Measurements from ENCODE around the gene IL10. TPM values are rescaled to one million over a fixed set of nuclear protein-coding genes. Genes with fewer than 3 reads are reported as not detected.

The IL10 gene
- total and polyA plus RNA-seq, 2 experiments from 2014 or later = not detected

- Histone ChIP-seq H3K27me3 (peaks cover 15% of the 10 kb centered on the region), H3K4me3 (no peak overlapping the region), H3K27ac (no peak overlapping the region), H3K4me1 (ENCODE audit: low read depth) (no peaks in the 10 kb centered on the region), H3K9me3 (ENCODE audit: low read depth) (no peaks in the 10 kb centered on the region), H3K36me3 (no peaks in the 10 kb centered on the region)
- TF ChIP-seq CTCF (IDR thresholded peaks at IDR 0.05; ENCODE audit: low read depth, low read length) = peak; percentile 66
- DNase-seq (ENCODE audit: low read depth in 1 of 2, low spot score in 1 of 2) = peak; percentile 43 to 71
These were observed 37.3 kb upstream of the IL10 start for GRCh38 chr1:206809504-206810084.

GRCh38 chr1:206808615-206809014 lies 36.3 kb upstream of the IL10 start:
- peak; percentile 54 for TF ChIP-seq CTCF (IDR thresholded peaks at IDR 0.05; ENCODE audit: low read depth, low read length)
- Histone ChIP-seq H3K4me3 (no peak overlapping the region), H3K9me3 (ENCODE audit: low read depth) (no peaks in the 10 kb centered on the region), H3K36me3 (no peaks in the 10 kb centered on the region), H3K27me3 (peaks cover 15% of the 10 kb centered on the region), H3K4me1 (ENCODE audit: low read depth) (no peaks in the 10 kb centered on the region), H3K27ac (no peak overlapping the region)
- DNase-seq (ENCODE audit: low read depth in 1 of 2, low spot score in 1 of 2) = peak; percentile 71 to 77

GRCh38 chr1:206805357-206805756 lies 33.1 kb upstream of the IL10 start:
- no peak overlapping the region for H3K27ac ChIP-seq
- H3K27me3 ChIP-seq = peaks cover 15% of the 10 kb centered on the region
- TF ChIP-seq CTCF (IDR thresholded peaks at IDR 0.05; ENCODE audit: low read depth, low read length) = no peak
- H3K4me3 ChIP-seq = no peak overlapping the region
- H3K36me3 ChIP-seq = no peaks in the 10 kb centered on the region
- H3K4me1 ChIP-seq (ENCODE audit: low read depth) = no peaks in the 10 kb centered on the region
- H3K9me3 ChIP-seq (ENCODE audit: low read depth) = no peaks in the 10 kb centered on the region
- no peak for DNase-seq (ENCODE audit: low read depth in 1 of 2, low spot score in 1 of 2)

GRCh38 chr1:206804156-206804737 lies 32.0 kb upstream of the IL10 start:
- no peak overlapping the region for H3K27ac ChIP-seq
- DNase-seq (ENCODE audit: low read depth in 1 of 2, low spot score in 1 of 2) = no peak
- TF ChIP-seq CTCF (IDR thresholded peaks at IDR 0.05; ENCODE audit: low read depth, low read length) = no peak

GRCh38 chr1:206803221-206803730 lies 31.0 kb upstream of the IL10 start:
- peak in 1 of 2 donors; percentile 25 for DNase-seq (ENCODE audit: low read depth in 1 of 2, low spot score in 1 of 2)
- peaks cover 15% of the 10 kb centered on the region for H3K27me3 ChIP-seq
- no peaks in the 10 kb centered on the region for H3K9me3 ChIP-seq (ENCODE audit: low read depth)
- no peak overlapping the region for H3K4me3 ChIP-seq
- H3K36me3 ChIP-seq = no peaks in the 10 kb centered on the region
- H3K27ac ChIP-seq = no peak overlapping the region
- H3K4me1 ChIP-seq (ENCODE audit: low read depth) = no peaks in the 10 kb centered on the region
- TF ChIP-seq CTCF (IDR thresholded peaks at IDR 0.05; ENCODE audit: low read depth, low read length) = no peak

More at GRCh38 chr1:206804156-206804737, 32.0 kb upstream of the IL10 start:
- no peaks in the 10 kb centered on the region for H3K4me1 ChIP-seq (ENCODE audit: low read depth)
- no peak overlapping the region for H3K4me3 ChIP-seq
- H3K9me3 ChIP-seq (ENCODE audit: low read depth) = no peaks in the 10 kb centered on the region
- H3K36me3 ChIP-seq = no peaks in the 10 kb centered on the region
- peaks cover 15% of the 10 kb centered on the region for H3K27me3 ChIP-seq
